Measurements from ENCODE around the gene CST1. TPM values are rescaled to one million over a fixed set of nuclear protein-coding genes. Genes with fewer than 3 reads are reported as not detected.
"Not testable (repeated sequence)": the region's sequence is repeated elsewhere in the genome, so short reads cannot be mapped to it uniquely, and the experiment has no call there.

The CST1 gene
- polyA plus RNA-seq, 1 donor from 2014 or later, result not detected

GRCh38 chr20:23766531-23766930 lies 15.8 kb upstream of the CST1 start:
- Mint-ChIP-seq H3K27me3 (no peaks in the 10 kb centered on the region), H3K27ac (no peak overlapping the region), H3K4me3 (no peak overlapping the region), H3K4me1 (peaks cover 0 to 2% (median 0%) of the 10 kb centered on the region in 3 donors), H3K36me3 (peaks cover 3% of the 10 kb centered on the region), H3K9me3 (peaks cover 0 to 2% (median 2%) of the 10 kb centered on the region in 3 donors)

DNA sequence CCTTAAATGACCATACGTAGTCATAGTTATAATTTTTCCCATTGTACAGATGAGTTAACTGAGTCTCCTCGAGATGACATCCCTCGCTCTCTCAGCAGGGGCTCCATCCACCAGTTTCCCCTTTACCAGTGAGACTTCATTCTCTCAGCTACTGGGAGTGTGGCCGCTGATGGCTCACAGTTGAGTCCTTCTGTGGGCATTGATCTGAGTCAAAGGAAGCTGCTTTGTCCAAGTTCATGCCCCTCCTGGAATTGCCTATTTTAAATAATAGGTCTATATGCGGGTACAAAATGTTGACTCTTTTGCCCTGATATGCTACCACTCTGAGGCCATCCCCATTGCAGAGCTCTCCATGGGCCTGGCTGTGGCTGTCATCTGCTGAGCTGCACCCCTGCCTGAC lies 14.8 kb upstream of the CST1 start:
- Mint-ChIP-seq H3K27me3 (no peaks in the 10 kb centered on the region), H3K36me3 (peaks cover 3% of the 10 kb centered on the region), H3K27ac (no peak overlapping the region), H3K4me3 (no peak overlapping the region), H3K4me1 (peaks cover 0 to 2% (median 0%) of the 10 kb centered on the region in 3 donors), H3K9me3 (peaks cover 0 to 2% (median 2%) of the 10 kb centered on the region in 3 donors)

- H3K4me3 Mint-ChIP-seq, H3K27me3 Mint-ChIP-seq, H3K36me3 Mint-ChIP-seq, H3K9me3 Mint-ChIP-seq, H3K4me1 Mint-ChIP-seq, H3K27ac Mint-ChIP-seq: not testable (repeated sequence)
These were observed 13.9 kb upstream of the CST1 start for GRCh38 chr20:23764630-23765029.

DNA sequence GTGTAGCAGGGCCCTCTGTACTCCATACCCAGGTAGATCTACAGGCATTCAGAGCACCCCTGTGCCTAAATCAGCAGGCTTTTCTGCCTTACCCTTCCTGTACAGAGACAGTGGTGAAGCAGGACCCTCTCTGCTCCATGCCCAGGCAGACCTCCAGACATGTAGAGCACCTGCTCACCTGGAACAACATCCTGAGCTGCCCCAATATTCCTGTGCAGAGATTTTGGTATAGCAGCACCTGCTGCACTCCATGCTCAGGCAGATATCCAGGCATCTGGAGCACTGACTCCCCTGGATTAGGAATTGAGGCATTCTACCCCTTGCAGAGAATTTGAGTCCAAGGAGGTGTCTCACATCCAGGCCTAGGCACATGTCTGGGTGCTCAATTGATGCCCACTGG lies 12.6 kb upstream of the CST1 start:
- Mint-ChIP-seq H3K9me3 (peaks cover 0 to 2% (median 2%) of the 10 kb centered on the region in 3 donors), H3K27ac (no peak overlapping the region), H3K4me3 (no peak overlapping the region), H3K4me1 (peaks cover 0 to 2% (median 0%) of the 10 kb centered on the region in 3 donors), H3K36me3 (peaks cover 3% of the 10 kb centered on the region), H3K27me3 (no peaks in the 10 kb centered on the region)

DNA sequence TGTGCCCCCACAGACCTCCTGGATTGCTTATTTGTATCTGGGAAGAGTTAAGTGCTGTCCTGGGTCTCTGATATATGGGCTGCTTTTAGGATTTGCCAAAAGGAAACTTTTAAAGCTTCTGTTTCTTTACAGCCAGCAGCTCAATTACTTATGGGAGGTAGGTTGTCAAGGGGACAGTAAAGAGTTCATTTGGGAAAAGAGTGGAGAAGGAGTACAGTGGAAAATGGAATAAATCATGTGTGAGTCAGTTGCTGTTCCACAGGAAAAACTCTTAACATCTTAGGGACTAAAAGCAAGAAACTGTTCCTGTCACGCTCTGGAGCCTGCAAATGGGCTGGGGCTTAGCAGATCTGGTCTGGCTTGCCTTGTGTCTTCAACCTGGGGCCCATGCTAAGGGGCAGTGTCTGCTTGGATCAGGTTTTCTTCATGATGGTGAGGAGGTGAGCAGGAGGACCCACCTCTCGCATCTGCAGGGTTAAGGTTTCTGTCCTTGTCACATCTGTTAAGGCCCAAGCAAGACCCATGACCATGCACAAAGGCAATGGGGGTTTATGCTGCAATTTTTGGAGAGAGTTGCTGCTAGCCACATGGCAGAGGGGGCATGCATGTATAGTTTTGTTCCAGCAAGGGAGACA lies 8.7 kb upstream of the CST1 start:
- no peak overlapping the region for H3K4me3 Mint-ChIP-seq
- peaks cover 1% of the 10 kb centered on the region for H3K27me3 Mint-ChIP-seq
- H3K9me3 Mint-ChIP-seq, result no peaks in the 10 kb centered on the region
- H3K4me1 Mint-ChIP-seq, result no peaks in the 10 kb centered on the region
- no peaks in the 10 kb centered on the region for H3K36me3 Mint-ChIP-seq
- H3K27ac Mint-ChIP-seq, result no peak overlapping the region

DNA sequence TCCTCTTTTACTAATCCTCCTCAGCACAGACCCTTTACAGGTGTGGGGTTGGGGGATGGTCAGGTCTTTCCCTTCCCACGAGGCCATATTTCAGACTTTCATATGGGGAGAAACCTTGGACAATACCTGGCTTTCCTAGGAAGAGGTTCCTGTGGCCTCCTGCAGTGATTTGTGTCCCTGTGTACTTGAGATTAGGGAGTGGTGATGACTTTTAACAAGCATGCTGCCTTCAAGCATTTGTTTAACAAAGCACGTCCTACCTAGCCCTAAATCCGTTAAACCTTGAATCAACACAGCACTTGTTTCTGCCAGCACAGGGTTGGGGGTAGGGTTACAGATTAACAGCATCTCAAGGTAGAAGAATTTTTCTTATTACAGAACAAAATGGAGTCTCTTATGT lies 6.1 kb upstream of the CST1 start:
- H3K27me3 Mint-ChIP-seq, H3K9me3 Mint-ChIP-seq, H3K4me1 Mint-ChIP-seq, H3K27ac Mint-ChIP-seq, H3K36me3 Mint-ChIP-seq, H3K4me3 Mint-ChIP-seq: not testable (repeated sequence)

GRCh38 chr20:23755131-23755611 lies 4.4 kb upstream of the CST1 start:
- H3K4me1 Mint-ChIP-seq, H3K36me3 Mint-ChIP-seq, H3K4me3 Mint-ChIP-seq, H3K27me3 Mint-ChIP-seq, H3K9me3 Mint-ChIP-seq: not testable (repeated sequence)
- peak overlapping the region in 1 of 3 donors; percentile 41 for H3K27ac Mint-ChIP-seq

DNA sequence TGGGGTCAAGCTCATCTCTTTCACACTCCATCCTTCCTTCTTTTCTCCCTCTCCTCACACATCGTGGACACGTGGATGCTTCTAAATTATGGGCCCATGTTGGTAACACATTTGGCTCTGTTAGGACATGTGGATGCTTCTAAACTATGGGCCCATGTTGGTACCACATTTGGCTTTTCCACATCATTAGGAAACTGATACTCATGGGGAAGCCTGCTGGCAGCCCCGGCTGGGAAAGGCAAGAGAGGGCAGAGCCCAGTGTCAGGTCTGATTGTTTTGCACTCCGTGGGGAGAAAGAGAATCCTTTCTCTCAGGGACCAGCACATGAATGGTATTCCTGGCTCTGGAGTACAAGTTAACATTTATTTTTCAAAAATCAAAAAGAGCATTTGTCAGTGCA lies 4.0 kb upstream of the CST1 start:
- Mint-ChIP-seq H3K4me1 (no peaks in the 10 kb centered on the region), H3K9me3 (no peaks in the 10 kb centered on the region), H3K27ac (no peak overlapping the region), H3K27me3 (peaks cover 1% of the 10 kb centered on the region), H3K4me3 (no peak overlapping the region), H3K36me3 (no peaks in the 10 kb centered on the region)

- no peaks in the 10 kb centered on the region for H3K4me1 Mint-ChIP-seq
- H3K27me3 Mint-ChIP-seq, result peaks cover 1% of the 10 kb centered on the region
- H3K27ac Mint-ChIP-seq, result no peak overlapping the region
- H3K4me3 Mint-ChIP-seq, result no peak overlapping the region
- H3K36me3 Mint-ChIP-seq, result no peaks in the 10 kb centered on the region
- H3K9me3 Mint-ChIP-seq, result no peaks in the 10 kb centered on the region
These were observed 2.9 kb upstream of the CST1 start for GRCh38 chr20:23753589-23753988.

DNA sequence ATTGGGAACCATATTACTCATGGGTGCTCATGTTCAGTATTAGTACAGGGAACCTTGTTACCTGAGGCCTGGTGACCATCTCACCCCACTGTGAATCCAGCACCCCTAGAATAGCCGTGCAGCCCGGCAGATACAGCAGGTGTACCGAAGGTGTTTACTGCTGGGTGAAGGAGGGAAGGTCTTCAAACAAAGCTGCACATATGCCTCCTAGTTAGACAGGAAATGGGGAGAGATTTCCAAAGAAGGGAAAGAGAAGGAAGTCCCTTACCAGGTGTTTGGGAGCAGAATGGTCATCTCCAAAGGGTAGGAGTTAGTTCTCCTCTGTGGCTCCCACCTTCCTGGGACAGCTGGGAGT lies 2.4 kb upstream of the CST1 start:
- no peaks in the 10 kb centered on the region for H3K4me1 Mint-ChIP-seq
- peak overlapping the region in 1 of 3 donors; percentile 6 for H3K27ac Mint-ChIP-seq
- H3K4me3 Mint-ChIP-seq, result no peak overlapping the region
- H3K27me3 Mint-ChIP-seq, result peaks cover 1% of the 10 kb centered on the region
- no peaks in the 10 kb centered on the region for H3K9me3 Mint-ChIP-seq
- no peaks in the 10 kb centered on the region for H3K36me3 Mint-ChIP-seq

DNA sequence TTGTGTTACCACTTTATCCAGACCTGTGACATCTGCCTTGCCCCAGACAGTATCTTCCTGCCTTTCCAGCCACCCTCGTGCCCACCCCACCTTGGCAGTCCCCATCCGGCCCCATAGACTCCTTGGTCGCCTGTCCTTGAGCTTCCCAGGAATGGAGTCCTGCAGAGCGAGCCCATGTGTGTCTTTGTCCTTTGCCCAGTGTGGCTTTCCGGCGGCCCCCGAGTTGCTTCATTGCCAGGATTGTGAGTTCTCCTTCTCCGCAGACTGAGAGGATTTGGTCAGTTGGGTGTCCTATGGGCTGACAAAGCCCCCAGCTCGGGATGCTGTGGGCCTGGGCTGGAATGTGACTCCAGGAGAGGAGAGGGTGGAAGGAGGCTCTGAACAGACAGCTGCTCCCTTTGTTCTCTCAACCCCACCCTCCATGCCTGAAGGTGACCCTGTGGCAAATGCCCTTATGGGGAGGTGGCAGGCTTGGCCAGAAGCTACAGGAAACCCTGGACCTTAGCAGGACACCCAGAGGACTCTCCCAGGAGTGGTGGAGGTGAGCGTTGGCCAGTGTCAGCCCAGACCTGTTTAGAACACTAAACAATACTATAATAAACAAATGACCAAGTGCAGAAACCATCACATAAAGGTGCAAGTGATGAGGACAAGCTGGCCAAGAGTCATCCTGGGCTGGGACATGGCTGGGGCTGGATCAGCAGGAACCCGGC lies 1.9 kb upstream of the CST1 start:
- Mint-ChIP-seq H3K4me1 (no peaks in the 10 kb centered on the region), H3K27ac (no peak overlapping the region), H3K9me3 (no peaks in the 10 kb centered on the region), H3K27me3 (peaks cover 1% of the 10 kb centered on the region), H3K36me3 (no peaks in the 10 kb centered on the region), H3K4me3 (no peak overlapping the region)

GRCh38 chr20:23752019-23752418 lies 1.3 kb upstream of the CST1 start:
- Mint-ChIP-seq H3K27me3 (no peaks in the 10 kb centered on the region), H3K27ac (no peak overlapping the region), H3K4me1 (no peaks in the 10 kb centered on the region), H3K9me3 (no peaks in the 10 kb centered on the region), H3K36me3 (no peaks in the 10 kb centered on the region), H3K4me3 (no peak overlapping the region)

- no peak overlapping the region for H3K4me3 Mint-ChIP-seq
- H3K9me3 Mint-ChIP-seq, result no peaks in the 10 kb centered on the region
- H3K27ac Mint-ChIP-seq, result no peak overlapping the region
- H3K36me3 Mint-ChIP-seq, result no peaks in the 10 kb centered on the region
- no peaks in the 10 kb centered on the region for H3K27me3 Mint-ChIP-seq
- no peaks in the 10 kb centered on the region for H3K4me1 Mint-ChIP-seq
These were observed 989 bp downstream of the CST1 start for GRCh38 chr20:23749746-23750145.

DNA sequence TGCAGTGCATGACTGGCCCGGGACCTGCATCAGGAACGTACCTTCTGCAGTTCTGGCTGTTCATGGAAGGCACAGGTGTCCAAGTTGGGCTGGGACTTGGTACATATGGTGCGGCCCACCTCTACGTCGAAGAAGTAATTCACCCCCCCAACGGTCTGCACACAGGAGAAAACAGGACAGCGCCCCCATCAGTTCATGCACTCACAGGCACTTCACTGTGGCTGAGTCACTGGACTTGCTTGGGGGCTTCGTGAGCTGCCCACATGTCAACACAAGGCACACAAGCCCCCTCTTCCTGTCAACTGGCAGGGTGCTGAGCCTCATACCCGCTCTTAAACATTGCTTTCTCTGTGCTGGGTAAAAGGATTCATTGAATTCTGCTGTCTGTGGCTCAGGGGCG lies 1.8 kb downstream of the CST1 start:
- not testable (repeated sequence) for H3K36me3 Mint-ChIP-seq, H3K27me3 Mint-ChIP-seq, H3K4me3 Mint-ChIP-seq, H3K9me3 Mint-ChIP-seq, H3K27ac Mint-ChIP-seq, H3K4me1 Mint-ChIP-seq

- not testable (repeated sequence) for H3K4me3 Mint-ChIP-seq, H3K9me3 Mint-ChIP-seq, H3K4me1 Mint-ChIP-seq, H3K27me3 Mint-ChIP-seq, H3K36me3 Mint-ChIP-seq, H3K27ac Mint-ChIP-seq
These were observed 3.2 kb downstream of the CST1 start for GRCh38 chr20:23747551-23747950.

DNA sequence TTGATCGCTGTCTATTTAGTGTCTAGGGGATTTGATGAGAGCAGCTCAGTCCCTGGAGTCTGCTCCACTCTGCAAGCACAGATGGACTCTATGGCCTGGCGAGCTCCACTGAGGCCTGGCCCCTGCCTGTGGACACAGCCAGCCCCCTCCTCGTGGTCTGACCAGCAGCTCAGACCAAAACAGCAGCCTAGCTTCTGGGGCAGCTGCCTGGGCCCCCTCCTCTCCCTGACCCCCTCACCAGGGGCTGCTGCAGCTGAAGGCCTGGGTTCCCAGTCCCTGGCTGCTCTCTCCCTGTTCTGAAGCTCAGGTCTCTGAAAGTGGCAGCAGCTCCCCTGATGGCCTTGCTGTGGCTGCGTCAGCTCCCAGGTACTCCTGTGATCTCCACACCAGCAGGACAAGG lies 3.6 kb downstream of the CST1 start:
- not testable (repeated sequence) for H3K36me3 Mint-ChIP-seq, H3K27me3 Mint-ChIP-seq, H3K9me3 Mint-ChIP-seq, H3K4me3 Mint-ChIP-seq, H3K4me1 Mint-ChIP-seq
- H3K27ac Mint-ChIP-seq, result peak overlapping the region in 1 of 3 donors; percentile 63

All from IgD-negative memory B cell (primary cell).